B cell (primary cell): ENCODE data around the gene SNRNP27. TPM values are rescaled to one million over a fixed set of nuclear protein-coding genes. Genes with fewer than 3 reads are reported as not detected.

ENCODE experiments used
- polyA plus RNA-seq: library from polyadenylated mRNA; depleted of rRNA; stranded (reverse); fragments of >200 nt; gene quantifications from 2 replicates; pipeline ENCODE4 v1.2.3, GENCODE V29; 2012
- small RNA-seq: library from RNA; depleted of rRNA; stranded (forward); fragments of <200 nt; gene quantifications from one replicate; pipeline ENCODE3, GENCODE V24; 2012; ENCODE audit warnings: low replicate concordance, low read depth; ENCODE audit not compliant: insufficient read length
- total RNA-seq, 2 donors: library from RNA; stranded (reverse); fragments of 120-200 nt in 1 of 2; gene quantifications; 1 replicate in 1 of 2; 2 replicates in 1 of 2; pipeline versions ENCODE4 v1.2.3 to v1.2.4, GENCODE V29; 2013 to 2022

The SNRNP27 gene
- total and polyA plus RNA-seq, 2 donors (not counting 1 experiment from before 2014, with no cell fraction given): 20.5 to 54.8 TPM

Small RNA genes lying within 50 kb of the gene (small RNA-seq; reads per million reads assigned to genes)
- gene RPL23AP92: not detected

Other genes with a start within 250 kb of the SNRNP27 start
- gene ANXA4, start 151.8 kb upstream of the SNRNP27 start, total RNA-seq: 28.1 and 28.4 TPM in 2 replicates
- 31.9 and 61.7 TPM in 2 replicates for gene ANXA4, start 151.8 kb upstream of the SNRNP27 start, polyA plus RNA-seq
- 22.0 and 26.3 TPM in 2 replicates for gene GMCL1, start 64.3 kb upstream of the SNRNP27 start, total RNA-seq
- 6.0 and 9.6 TPM in 2 replicates for gene GMCL1, start 64.3 kb upstream of the SNRNP27 start, polyA plus RNA-seq
- gene MXD1, start 21.2 kb downstream of the SNRNP27 start, total RNA-seq: 14.3 and 20.6 TPM in 2 replicates
- 16.0 and 40.6 TPM in 2 replicates for gene MXD1, start 21.2 kb downstream of the SNRNP27 start, polyA plus RNA-seq
- gene ASPRV1, start 67.7 kb downstream of the SNRNP27 start, total RNA-seq: 0.68 and 1.1 TPM in 2 replicates
- 0.68 and 1.1 TPM in 2 replicates for gene ASPRV1, start 67.7 kb downstream of the SNRNP27 start, polyA plus RNA-seq
- gene PCBP1, start 193.5 kb downstream of the SNRNP27 start, total RNA-seq: 304 and 327 TPM in 2 replicates
- 155 and 172 TPM in 2 replicates for gene PCBP1, start 193.5 kb downstream of the SNRNP27 start, polyA plus RNA-seq